WERI-Rb-1 (cell line): Measurements from ENCODE around the gene MYADML2.

Source experiments
- DNase-seq: peaks from one replicate; pipeline ENCODE4 v3.0.0-alpha.2; 2020
- H3K27ac ChIP-seq: fragments of 250-450 bp; sonication (Bioruptor Pico); 2 replicates; pipeline ENCODE4 v1.5.1; 2020; ENCODE audit warnings: mild to moderate bottlenecking, moderate library complexity
- H3K27me3 ChIP-seq: fragments of 250-450 bp; sonication (Bioruptor Pico); 2 replicates; pipeline ENCODE4 v1.5.1; 2021; ENCODE audit warnings: mild to moderate bottlenecking, low read depth, moderate library complexity; ENCODE audit not compliant: insufficient read depth, severe bottlenecking
- H3K36me3 ChIP-seq: fragments of 250-450 bp; sonication (Bioruptor Pico); 2 replicates; pipeline ENCODE4 v1.5.1; 2020; ENCODE audit warnings: mild to moderate bottlenecking, moderate library complexity
- H3K4me3 ChIP-seq: 2 replicates; pipeline ENCODE4 v1.5.1; 2011; ENCODE audit warnings: low read depth, mild to moderate bottlenecking, control low read depth, low read length
- H3K9me3 ChIP-seq: fragments of 250-450 bp; sonication (Bioruptor Pico); 2 replicates; pipeline ENCODE4 v1.5.1; 2021; ENCODE audit warnings: mild to moderate bottlenecking, moderate library complexity; ENCODE audit not compliant: severe bottlenecking
- TF ChIP-seq, protein P1 (sequence below): IDR thresholded peaks from 2 replicates; pipeline ENCODE4 v1.5.1; 2011; ENCODE audit warnings: low read depth, mild to moderate bottlenecking, control low read depth, inconsistent platforms, low read length

MYADML2 gene

DNA sequence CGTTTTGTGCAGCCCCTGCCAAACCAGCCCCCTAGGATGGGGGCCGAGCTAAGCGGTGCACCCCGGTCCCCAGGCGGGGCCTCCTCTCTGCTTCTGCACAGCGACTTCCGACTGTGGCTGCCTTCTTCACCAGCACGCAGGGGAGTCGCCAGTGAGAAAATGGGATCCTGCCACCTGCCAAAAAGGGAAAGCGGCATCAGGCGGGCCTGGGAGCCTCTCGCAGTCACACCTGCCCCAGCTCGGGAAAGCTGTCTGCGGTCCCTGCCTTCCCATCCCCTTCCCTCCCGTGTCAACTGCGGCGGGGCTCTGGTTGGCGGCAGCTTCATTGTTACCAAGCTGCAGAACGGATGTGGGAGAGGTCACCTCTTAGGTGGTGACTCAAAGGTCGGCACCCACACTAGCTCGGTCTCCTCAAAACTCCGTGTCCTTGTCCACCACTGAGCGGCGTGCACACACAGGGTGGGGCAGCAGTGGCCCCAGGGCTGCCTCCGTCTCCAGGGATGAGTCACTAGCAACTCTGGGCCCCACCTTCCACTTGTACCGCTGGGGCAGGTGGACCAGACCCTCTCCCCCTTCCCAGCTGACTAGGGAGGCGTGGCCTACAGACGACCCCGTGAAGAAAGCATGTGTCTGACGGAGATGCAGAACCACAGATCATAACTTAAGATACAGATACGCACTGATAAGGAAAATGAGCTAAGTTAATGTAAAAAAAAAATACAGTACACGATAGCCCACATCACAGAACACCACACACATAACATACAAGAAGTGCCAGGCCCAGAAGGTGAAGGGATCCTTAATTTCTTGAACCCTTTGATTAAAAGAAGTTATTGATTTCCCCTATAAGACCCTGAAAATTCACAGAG is 34.4 kb downstream of the MYADML2 start:
- no peaks in the 10 kb centered on the region for H3K27me3 ChIP-seq
- peaks cover 67% of the 10 kb centered on the region for H3K36me3 ChIP-seq
- no peaks in the 10 kb centered on the region for H3K9me3 ChIP-seq
- H3K4me3 ChIP-seq: no peak overlapping the region
- DNase-seq: no peak
- TF ChIP-seq, protein P1, sequence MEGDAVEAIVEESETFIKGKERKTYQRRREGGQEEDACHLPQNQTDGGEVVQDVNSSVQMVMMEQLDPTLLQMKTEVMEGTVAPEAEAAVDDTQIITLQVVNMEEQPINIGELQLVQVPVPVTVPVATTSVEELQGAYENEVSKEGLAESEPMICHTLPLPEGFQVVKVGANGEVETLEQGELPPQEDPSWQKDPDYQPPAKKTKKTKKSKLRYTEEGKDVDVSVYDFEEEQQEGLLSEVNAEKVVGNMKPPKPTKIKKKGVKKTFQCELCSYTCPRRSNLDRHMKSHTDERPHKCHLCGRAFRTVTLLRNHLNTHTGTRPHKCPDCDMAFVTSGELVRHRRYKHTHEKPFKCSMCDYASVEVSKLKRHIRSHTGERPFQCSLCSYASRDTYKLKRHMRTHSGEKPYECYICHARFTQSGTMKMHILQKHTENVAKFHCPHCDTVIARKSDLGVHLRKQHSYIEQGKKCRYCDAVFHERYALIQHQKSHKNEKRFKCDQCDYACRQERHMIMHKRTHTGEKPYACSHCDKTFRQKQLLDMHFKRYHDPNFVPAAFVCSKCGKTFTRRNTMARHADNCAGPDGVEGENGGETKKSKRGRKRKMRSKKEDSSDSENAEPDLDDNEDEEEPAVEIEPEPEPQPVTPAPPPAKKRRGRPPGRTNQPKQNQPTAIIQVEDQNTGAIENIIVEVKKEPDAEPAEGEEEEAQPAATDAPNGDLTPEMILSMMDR: no peak
- H3K27ac ChIP-seq: no peak overlapping the region

DNA sequence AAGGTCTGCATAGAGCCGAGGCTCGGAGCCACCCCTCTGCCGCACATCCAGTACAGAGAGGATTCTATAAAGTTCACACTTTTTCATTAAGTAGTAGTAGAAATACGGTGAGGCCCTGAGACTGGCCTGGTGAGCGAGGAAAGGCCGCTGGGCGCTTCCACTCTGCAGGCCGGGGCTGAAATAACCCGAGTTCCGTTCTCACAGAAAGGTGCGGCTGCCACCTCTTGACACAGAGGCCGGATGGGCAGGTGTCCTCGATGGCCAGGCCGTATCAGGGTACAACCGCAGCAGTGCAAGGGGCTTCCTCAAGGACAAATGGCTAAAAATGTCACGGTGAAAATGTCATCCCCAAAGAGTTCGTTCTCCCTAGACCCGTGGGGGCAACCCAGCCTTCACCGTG is 35.1 kb downstream of the MYADML2 start:
- Histone ChIP-seq H3K9me3 (no peaks in the 10 kb centered on the region), H3K27me3 (no peaks in the 10 kb centered on the region), H3K27ac (no peak overlapping the region), H3K4me3 (no peak overlapping the region), H3K36me3 (peaks cover 68% of the 10 kb centered on the region)
- TF ChIP-seq, protein P1: no peak
- DNase-seq: no peak

DNA sequence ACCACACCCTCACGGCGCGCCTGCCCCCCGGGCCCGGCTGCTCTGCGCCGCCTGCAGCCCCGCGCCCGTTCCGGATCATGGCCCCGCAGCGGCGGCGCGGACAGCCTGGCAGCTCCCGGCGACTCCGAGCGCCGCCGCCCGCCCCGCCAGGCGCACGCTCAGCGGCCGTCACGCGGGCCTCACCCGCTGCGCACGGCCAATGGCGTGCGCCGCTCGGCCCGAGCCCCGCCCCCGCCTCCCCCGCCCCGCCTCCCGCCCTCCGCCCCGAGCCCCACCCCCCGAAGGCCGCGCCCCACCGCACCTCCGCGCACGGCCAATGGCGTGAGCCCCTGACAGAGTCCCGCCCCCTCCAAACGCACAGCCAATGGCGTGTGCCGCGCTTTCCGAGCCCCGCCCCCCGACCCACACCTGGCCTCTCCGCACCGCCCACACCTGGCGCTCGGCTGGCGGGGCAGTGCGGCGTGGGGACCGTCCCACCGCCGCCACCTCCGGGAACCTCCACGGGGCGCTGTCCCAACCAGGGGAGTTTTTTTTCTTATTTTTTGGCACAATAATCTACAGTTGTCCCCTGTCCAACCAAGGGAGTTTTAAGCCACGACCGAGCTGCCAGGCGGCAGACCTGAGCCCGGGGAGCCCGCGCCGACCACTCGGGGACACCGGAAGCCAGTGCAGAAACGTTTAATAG is 35.6 kb downstream of the MYADML2 start, which contains the start of gene PCYT2:
PCYT2 (minus strand) TSS at position 123 of the 685 bp plus-strand sequence; CDS start at position 79, 44 bp downstream.
- peak; percentile 97 for DNase-seq
- peak within 1 kb of the TSS; percentile 39 for H3K27ac ChIP-seq

DNA sequence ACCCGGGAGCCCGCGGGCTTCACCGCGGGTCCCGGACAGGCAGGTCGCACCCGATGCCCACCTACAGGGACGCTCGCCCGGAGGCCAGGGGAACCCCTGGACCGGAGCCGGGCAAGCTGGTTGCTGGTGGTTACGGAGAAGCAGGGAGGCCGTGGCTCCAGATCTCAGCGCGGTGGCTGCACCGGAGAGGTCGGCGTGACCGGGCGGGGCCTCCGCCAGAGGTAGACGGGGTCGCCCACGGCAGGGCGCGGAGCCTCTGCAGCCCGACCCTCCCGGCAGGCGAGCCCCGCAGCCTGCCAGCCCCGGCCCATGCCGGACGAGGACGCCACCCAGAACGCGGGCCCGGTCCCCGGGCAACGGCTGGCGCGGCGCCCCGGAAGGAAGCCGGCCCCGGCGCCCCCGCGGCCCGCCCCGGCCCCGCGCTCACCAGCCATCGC is 36.2 kb downstream of the MYADML2 start:
- no peaks in the 10 kb centered on the region for H3K9me3 ChIP-seq
- peak overlapping the region; percentile 39 for H3K27ac ChIP-seq
- H3K27me3 ChIP-seq: no peaks in the 10 kb centered on the region
- DNase-seq: no peak
- TF ChIP-seq, protein P1: no peak
- peaks cover 70% of the 10 kb centered on the region for H3K36me3 ChIP-seq
- H3K4me3 ChIP-seq: peak overlapping the region; percentile 62

More for the DNA sequence above, 35.6 kb downstream of the MYADML2 start, which contains the start of gene PCYT2:
- Histone ChIP-seq H3K27me3 (no peaks in the 10 kb centered on the region), H3K4me3 (peak within 1 kb of the TSS; percentile 62), H3K36me3 (peaks cover 68% of the 10 kb centered on the region), H3K9me3 (no peaks in the 10 kb centered on the region)
- TF ChIP-seq, protein P1: no peak

DNA sequence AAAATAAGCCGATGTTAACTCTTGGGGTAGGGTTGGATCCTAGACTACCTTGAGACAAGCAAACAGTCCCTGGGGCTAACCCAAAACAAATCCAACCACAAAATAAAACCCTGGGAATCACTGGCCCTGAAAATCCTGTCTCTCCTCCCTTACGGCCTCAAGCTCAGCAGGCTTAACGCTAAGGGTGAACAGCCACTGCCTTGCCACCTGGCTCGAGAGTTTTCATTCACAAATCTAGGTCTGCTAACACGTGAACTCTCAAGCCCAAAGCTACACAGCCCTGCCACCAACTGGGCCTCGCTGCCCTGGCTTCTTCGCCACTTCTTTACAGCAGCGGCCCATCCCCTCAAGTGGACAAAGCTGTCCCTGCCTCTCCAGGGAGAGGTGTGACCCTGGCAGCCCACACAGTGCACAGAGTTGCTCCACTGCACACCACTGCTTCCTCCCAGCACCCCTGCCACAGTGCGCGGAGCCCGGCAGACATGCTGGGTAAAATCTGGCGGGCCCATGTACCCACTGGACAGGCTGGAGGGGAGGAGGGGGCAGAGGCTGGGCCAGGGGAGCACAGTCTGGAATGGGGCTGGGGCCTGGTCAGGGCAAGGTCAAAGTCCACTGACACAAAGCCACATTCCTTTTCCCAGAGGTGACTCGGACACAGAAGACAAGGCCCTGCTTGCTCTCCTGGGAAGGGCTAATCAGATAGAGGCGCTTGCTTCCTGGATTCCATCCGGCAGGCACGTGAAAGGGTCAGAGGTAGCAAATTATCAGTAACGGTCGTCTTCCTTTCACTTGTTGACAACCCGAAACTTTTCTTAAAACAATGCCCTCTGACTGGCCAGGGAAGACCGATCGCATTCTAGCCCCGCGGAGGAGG is 36.8 kb downstream of the MYADML2 start:
- TF ChIP-seq, protein P1: peak; percentile 19; the same call in 1 of the 2 replicates
- H3K9me3 ChIP-seq: no peaks in the 10 kb centered on the region
- peak overlapping the region; percentile 39 for H3K27ac ChIP-seq
- peak; percentile 79 for DNase-seq
- H3K4me3 ChIP-seq: peak overlapping the region; percentile 62
- H3K27me3 ChIP-seq: no peaks in the 10 kb centered on the region
- peaks cover 68% of the 10 kb centered on the region for H3K36me3 ChIP-seq
